ENCODE results near the gene RASSF4.

The RASSF4 gene

DNA sequence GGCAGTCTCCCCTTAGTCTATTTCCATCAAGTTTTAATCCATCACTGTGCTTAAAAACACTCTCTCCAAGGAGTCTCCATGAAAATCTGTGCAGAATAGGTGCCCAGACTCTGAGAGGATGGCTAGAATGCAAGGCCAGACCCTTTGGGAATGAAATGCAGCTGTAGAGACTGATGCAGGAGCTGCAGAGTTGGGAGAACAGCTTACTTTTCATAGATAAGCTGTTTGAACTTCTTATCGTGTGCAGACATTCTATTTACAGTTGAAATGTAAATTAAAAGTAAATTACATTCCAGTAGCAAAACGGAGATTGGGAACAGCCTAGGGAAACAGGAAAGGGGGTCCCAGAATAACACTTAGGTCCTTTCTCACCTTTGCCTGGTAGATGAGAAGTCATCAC lies 56.0 kb downstream of the RASSF4 start:
- DNase-seq = no peak

DNA sequence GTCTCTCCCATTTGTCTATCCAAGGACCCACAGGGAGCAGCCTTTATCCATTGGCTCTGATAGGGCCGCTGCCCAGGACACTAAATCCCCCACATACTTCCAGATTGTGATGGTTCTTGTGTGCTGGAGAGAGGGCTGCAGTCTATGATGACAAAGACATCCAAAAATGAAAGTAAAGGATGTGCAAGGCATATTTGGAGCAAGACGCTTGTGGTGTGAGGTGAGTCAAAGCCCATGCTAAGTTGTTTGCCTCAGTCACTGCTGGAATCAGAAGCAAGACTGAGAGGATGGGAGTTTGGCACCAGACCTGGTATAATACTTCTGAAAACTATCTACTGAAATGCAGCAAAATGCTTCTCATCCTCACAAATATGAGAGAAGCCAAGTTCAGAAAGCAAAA lies 63.8 kb downstream of the RASSF4 start:
- no peak for DNase-seq

DNA sequence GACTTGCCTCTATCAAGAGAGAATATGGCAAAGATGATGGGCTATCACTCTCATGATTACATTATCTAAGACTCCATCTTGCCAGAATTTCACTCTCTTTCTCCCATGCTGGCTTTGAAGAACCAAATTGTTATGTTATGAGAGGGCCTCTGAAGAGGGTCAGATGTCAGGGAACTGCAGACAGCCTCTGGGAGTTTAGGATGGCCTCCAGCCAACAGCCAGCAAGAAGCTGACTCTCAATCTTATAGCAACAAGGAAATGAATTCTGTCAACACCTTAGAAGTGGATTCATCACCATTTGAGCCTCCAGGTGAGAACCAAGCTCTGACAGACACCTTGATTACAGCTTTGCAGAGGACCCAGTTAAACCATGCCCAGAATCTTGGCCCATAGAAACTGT lies 74.7 kb downstream of the RASSF4 start:
- no peak for DNase-seq

DNA sequence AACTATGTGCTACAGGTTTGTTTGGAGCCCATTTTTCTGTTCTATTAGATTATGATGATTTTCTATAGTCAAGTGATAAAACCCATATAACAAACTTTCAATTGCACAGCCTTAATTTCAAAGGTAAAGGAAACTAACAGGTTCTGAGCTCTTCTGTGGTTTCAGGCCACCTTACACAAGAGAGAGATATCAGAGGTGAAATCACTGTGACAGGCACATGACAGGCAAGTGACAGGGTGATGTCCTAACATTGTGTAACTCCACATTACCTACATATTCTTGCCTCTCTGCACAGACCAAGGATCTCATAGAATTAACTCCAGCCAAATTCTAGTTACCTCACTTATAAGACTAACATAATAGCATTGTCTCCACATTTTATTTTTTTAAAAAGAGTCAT lies 76.1 kb downstream of the RASSF4 start:
- no peak for DNase-seq

DNA sequence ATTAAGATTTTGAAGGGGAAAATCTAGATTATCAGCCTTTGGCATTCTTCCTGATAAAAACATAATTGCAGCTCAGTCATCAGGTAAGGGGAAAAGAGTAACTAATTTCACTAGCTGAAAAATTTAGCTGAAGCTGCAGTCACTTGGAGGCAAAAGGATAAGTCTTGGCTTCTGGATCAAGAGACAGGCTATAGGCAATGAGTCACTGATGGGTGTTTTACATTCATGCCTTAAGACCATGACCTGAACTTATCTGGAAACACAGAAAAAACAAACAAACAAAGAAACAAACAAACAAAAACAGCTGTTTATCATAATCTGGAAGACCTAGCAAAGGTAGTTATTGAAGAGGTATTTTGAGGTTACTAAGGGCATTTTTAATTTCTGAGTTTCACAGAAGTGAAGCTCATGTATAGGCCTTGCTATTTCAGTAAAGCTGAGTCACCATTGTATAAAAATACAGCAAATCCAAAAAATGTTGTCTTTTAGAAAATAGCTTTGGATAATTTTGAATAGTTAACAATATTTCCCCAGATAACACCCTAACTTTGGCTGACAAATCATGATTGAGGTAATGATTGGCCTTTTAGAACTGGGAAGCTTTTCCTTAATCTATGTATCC lies 81.4 kb downstream of the RASSF4 start:
- no peak for DNase-seq

DNA sequence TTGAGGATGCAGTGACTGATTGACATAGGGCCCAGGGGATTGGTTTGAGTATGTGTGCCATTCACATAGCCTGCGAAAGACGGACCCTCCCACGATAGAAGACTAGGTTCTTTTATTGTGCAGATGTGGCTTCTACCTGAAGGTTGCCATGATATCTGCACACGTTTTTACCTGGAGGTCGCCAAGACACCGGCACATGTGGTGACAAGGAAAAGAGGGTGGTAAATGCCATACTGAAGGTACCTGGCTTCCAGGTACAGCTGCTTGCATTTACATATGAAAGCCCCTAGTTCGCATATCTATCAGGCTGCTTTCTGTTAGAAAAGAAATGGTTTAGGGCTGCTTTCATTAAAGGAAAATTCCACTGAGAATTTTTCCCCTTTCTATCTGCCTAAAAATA lies 84.7 kb downstream of the RASSF4 start:
- no peak for DNase-seq

All from inflammatory macrophage treated with lipopolysaccharide for 4 hours (primary cell).